Jurkat, Clone E6-1 (cell line): Measurements from ENCODE around the gene KRTCAP2.
"Not testable (repeated sequence)": the region's sequence is repeated elsewhere in the genome, so short reads cannot be mapped to it uniquely, and the experiment has no call there.

ENCODE experiments used
- DNase-seq: peaks from one replicate; pipeline ENCODE4 v3.0.0-alpha.2; 2011; ENCODE audit warnings: low read depth, low spot score
- H3K4me3 ChIP-seq: 2 replicates; pipeline ENCODE4 v1.5.1; 2011; ENCODE audit warnings: mild to moderate bottlenecking, low read length, control low read depth, moderate library complexity

Gene KRTCAP2

GRCh38 chr1:155174324-155175280 lies 1.5 kb upstream of the KRTCAP2 start:
- H3K4me3 ChIP-seq, result peak overlapping the region; percentile 94
- DNase-seq, result peak; percentile 63

GRCh38 chr1:155173478-155174323 lies 597 bp upstream of the KRTCAP2 start, which contains the start of gene TRIM46:
TRIM46 (plus strand) TSS chr1:155173849; CDS start chr1:155173967, 118 bp downstream.
- peak within 1 kb of the TSS; percentile 94 for H3K4me3 ChIP-seq
- peak; percentile 76 for DNase-seq

- peak overlapping the region; percentile 94 for H3K4me3 ChIP-seq
- no peak for DNase-seq
These were observed 1.0 kb downstream of the KRTCAP2 start for GRCh38 chr1:155171836-155172731.

- no peak for DNase-seq
- H3K4me3 ChIP-seq, result no peak overlapping the region
These were observed 2.3 kb downstream of the KRTCAP2 start for GRCh38 chr1:155170806-155171205.

GRCh38 chr1:155170101-155170785 lies 2.9 kb downstream of the KRTCAP2 start:
- no peak overlapping the region for H3K4me3 ChIP-seq
- no peak for DNase-seq

- DNase-seq, result no peak
- H3K4me3 ChIP-seq, result no peak overlapping the region
These were observed 3.6 kb downstream of the KRTCAP2 start for GRCh38 chr1:155169541-155169940.

- H3K4me3 ChIP-seq, result no peak overlapping the region
- no peak for DNase-seq
These were observed 4.5 kb downstream of the KRTCAP2 start for GRCh38 chr1:155168456-155169210.

- H3K4me3 ChIP-seq, DNase-seq: not testable (repeated sequence)
These were observed 5.0 kb downstream of the KRTCAP2 start for GRCh38 chr1:155168105-155168445.

GRCh38 chr1:155167166-155168104 lies 5.7 kb downstream of the KRTCAP2 start:
- DNase-seq, result peak; percentile 69
- no peak overlapping the region for H3K4me3 ChIP-seq

- DNase-seq, result no peak
- H3K4me3 ChIP-seq, result no peak overlapping the region
These were observed 6.5 kb downstream of the KRTCAP2 start for GRCh38 chr1:155166471-155167165.

GRCh38 chr1:155166051-155166470 lies 7.0 kb downstream of the KRTCAP2 start:
- no peak overlapping the region for H3K4me3 ChIP-seq
- DNase-seq, result no peak

- DNase-seq, H3K4me3 ChIP-seq: not testable (repeated sequence)
These were observed 8.5 kb downstream of the KRTCAP2 start for GRCh38 chr1:155164625-155165024.

- not testable (repeated sequence) for DNase-seq, H3K4me3 ChIP-seq
These were observed 9.3 kb downstream of the KRTCAP2 start for GRCh38 chr1:155163785-155164184.

GRCh38 chr1:155162631-155163030 lies 10.5 kb downstream of the KRTCAP2 start:
- H3K4me3 ChIP-seq, DNase-seq: not testable (repeated sequence)

- H3K4me3 ChIP-seq, result no peak overlapping the region
- DNase-seq, result no peak
These were observed 13.0 kb downstream of the KRTCAP2 start for GRCh38 chr1:155160128-155160527.

- DNase-seq, result no peak
- H3K4me3 ChIP-seq, result no peak overlapping the region
These were observed 14.1 kb downstream of the KRTCAP2 start for GRCh38 chr1:155158991-155159390.
